Right hindlimb (tissue), 1 donor: ENCODE measurements around the gene UGT1A8.
"Not testable (repeated sequence)": the region's sequence is repeated elsewhere in the genome, so short reads cannot be mapped to it uniquely, and the experiment has no call there.

Source experiments
- DNase-seq: peaks from one replicate; pipeline ENCODE4 v3.0.0-alpha.2; 2018

Gene UGT1A8

DNA sequence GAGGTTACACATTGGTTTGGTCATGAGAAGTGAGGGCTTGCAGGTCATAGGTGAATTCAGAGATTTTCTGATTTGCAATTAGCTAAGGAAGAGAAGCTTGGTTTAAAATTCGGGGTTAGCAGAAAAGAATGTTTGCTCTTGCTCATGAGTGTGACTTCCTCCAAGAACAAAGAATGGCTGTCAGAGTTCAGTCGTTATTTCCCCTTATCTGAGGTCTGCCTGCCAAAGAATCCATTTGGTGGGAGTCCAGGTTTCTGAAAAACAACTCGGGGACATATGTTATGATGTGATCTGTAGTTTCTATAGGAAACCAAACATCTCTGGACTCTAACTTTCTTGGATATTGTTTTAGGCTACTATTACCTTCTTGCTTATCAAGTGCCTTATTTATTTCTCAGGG lies 72.1 kb downstream of the UGT1A8 start:
- no peak for DNase-seq

DNA sequence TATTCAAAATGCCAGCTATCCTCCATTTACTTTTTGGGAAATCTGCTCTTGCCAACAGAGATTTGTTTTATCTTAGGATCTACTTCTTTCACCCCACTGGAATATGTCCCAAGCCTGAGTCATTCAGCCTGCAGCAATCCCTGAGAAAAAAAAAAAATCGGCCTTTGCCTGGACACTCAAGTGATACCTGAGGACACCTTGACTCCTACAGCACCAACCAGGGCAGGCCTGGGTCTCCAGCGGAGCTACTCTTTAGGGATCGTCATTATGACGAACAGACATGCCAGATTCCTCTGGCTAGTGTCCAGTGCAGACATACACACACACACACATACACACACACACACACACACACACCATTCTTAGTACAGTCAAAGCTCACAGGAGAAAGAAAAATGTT lies 73.0 kb downstream of the UGT1A8 start:
- DNase-seq = no peak

DNA sequence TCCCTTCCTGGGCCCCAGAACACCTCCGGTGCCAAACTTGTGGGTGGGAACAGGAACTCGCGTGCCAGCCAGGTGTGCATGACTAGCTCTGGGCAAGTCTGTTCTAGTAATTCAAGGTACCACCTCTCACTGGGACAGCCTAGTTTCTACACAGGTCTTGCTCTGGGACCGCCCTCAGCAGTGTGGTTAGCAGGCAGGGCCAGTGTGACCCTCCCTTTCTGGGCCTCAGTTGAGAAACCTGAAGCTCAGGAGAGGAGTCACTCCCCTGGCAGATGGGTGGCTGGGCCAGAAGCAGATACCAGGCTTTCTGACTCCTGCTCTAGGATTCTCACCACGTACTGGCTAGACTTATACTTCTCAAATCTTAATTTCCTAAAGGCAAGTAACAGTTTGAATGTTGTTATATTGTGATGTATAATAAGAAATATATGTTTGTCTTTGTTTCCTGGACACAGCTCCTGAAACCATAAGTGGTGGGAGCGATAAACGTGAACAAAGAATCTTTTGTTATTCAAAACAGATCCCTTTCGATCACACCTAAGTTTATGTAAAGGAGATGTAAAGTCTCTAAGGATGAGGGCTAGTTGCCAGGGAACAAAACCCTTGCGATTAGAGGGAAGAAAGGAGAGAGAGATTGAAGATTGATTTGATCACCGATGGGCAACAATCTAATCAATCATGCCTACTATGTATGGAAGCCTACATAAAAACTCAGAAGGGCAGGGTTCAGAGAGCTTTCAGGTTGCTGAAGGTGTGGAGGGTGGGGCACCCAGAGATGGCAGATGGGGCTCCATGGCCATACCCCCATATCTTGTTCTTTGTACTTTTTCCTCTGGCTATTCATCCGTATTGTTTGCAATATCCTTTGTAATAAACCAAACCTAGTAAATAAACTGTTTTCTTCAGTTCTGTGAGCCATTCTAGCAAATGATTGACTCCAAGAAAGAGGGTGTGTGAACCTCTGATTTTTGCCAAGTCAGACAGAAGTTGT lies 74.3 kb downstream of the UGT1A8 start:
- DNase-seq = no peak

DNA sequence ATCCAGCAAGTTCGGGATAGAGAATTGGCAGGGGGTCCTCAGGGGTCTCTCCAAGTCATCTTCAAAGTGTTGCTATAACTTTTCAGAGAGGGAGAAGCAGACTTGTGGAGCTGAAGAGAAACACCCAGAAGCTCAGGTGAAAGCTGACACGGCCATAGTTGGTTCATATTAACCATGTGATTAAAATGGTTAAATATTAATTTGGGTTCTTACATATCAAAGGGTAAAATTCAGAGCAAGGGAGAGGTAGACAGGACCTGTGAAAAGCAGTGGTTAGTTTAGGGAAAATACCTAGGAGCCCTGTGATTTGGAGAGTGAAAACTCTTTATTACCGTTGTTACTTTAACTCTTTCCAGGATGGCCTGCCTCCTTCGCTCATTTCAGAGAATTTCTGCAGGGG lies 75.2 kb downstream of the UGT1A8 start, which contains the start of gene UGT1A6:
Gene UGT1A6, plus strand, starts transcription at position 243 of the 400 bp plus-strand sequence. Its CDS starts 115 bp downstream, at position 358.
- no peak for DNase-seq

DNA sequence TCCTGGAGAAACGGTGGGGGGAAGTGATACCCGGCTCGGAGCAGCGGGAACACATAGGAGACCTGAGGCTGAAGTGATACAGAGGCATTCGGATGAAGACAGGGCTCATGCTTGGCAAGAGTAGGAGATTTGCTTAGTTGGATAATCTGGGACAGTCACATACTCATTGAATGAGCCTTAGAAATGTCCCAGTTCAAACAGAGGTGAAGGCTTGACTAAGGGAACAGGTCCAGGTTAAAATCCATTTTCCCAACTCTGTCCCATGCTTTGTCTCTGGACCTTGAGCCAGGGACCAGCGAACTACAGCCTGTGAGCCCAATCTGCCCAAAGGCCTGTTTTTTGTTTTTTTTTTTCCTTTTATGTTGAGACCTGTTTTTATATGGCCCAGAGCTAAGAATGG lies 76.5 kb downstream of the UGT1A8 start:
- no peak for DNase-seq

DNA sequence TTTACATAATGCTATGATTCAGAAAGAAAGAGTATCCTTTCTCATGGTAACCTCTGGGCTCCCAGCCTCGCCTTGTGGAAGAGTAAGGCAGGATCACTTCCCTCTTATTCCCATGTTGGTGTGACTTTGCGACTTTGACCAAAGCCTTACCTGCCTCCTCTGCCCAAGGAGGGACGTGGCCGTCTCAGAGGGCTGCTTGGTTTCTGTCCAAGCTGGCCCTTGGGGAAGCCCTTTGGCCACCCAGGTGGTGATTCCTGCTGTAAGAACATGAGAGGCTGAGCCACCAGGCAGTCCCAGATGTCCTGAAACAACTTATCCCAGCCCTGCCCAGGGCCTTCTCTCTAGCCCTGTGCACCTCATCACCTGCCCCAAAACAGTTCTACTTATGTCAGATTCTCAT lies 81.3 kb downstream of the UGT1A8 start:
- no peak for DNase-seq

DNA sequence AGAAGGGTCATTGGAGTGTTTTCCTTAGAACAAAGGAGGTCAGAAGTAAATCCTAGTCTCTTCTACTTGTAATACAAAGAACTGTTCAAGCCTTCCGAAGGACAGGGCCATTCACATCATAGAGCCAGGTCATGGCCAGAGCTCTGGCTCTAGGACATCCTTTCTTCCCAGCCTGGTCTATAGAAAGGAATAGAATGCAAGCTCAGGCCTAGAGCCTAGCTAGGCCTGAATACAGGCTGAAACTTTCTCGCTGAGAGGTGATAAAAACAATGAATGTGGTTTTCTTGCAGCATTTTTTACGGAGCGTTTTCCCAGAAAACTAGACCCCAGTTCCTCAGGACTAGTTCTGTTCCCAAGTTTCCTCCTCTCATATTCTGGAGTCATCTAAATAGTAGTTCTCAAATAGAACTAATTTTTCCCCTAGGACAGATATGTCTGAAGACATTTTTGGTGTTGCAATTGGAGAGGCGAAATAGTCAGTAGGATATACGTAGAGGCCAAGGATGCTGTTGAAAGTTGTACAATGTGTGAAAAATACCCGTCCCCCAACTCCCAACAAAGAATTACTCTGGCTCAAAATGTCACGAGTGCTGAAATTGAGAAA lies 82.1 kb downstream of the UGT1A8 start:
- DNase-seq = no peak

DNA sequence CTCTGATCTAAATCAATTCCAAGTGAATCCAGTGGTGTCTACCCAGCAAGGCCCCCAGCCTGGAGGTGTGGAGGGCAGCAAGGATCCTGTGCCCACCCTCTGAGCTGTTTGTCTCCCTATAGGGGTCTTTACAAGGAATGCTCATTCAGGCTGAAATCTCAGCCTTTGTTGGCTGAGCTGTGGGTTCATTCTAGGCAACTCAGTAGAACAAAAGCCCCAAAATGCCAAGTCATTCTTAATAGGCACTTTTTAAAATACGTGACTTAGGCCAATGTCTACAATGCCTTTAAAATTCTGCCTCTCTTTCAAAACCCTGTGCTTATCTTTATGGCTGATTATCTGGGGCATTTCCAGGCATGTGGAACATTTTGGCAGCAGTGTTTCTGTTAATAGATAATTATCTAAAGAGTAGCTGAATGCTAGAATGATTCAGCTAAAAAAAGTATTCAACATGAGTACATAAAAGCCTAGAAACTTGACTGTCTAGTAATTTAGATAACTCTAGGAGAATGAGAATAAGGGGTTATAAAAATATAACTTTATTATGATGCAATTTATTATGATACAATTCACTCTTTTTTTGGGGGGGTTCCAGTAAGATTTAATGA lies 82.7 kb downstream of the UGT1A8 start:
- DNase-seq = no peak

DNA sequence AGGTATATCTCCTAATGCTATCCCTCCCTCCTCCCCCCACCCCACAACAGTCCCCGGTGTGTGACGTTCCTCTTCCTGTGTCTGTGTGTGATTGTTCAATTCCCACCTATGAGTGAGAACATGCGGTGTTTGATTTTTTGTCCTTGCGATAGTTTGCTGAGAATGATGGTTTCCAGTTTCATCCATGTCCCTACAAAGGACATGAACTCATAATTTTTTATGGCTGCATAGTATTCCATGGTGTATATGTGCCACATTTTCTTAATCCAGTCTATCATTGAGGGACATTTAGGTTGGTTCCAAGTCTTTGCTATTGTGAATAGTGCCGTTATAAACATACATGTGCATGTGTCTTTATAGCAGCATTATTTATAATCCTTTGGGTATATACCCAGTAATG lies 83.4 kb downstream of the UGT1A8 start:
- DNase-seq = not testable (repeated sequence)

DNA sequence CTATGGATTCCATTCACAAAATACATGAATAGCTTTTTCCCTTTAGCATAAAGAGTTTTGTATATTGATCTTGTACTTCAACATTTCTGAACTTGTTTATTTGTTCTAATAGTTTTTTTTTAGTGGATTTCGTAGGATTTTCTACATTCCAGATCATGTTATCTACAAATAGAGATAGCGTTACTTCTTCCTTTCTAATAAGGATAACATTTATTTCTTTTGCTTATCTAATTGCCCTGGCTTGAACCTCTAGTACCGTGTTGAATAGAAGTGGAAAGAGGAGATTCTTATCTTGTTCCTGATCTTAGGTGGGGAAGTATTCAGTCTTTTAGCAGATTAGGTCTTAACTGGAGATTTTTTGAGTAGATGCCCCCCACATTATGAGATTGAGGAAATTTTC lies 84.8 kb downstream of the UGT1A8 start:
- DNase-seq = no peak

DNA sequence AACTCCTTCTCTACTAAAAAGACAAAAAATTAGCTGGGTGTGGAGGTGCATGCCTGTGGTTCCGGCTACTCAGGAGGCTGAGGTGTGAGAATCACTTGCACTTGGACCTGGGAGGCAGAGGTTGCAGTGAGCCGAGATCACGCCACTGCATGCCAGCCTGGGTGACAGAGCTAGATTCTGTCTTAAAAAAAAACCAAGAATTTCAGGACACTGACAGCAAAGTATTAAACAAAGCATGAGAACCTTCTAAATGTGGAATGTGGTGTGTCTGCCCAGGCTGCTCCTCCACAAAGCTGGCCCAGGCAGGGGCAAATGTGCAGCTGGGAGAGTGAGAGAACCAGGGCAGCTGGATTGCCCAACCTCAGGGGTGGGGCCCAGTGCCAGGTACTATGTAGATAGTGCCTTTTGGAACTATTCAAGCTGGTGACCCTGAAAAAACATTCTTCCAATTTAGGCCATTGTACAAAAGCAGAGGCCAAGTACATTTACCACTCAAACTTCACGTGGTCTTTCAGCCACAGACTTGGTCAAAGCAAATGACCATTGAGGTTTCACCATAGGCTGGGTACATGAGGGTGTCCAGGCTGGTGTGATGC lies 88.6 kb downstream of the UGT1A8 start:
- no peak for DNase-seq

DNA sequence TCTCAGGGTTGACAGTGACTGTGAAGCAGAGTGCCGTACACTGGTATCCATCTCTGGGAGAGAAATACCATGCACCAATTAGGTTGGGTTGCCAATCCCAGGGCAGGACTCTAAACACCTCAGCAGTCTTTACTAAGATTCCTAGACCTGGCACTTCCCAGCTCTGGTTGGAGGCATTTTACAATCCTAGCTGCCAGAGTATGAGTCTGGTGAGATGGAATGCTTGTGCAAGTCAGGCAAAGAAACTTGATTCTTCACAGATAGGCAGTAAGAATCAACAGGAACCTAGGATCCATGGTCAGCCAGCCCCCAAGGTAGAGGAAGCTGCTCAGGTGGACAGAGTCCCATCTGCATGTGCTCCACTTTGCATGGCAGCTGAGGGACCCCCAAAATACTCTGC lies 89.3 kb downstream of the UGT1A8 start:
- no peak for DNase-seq

DNA sequence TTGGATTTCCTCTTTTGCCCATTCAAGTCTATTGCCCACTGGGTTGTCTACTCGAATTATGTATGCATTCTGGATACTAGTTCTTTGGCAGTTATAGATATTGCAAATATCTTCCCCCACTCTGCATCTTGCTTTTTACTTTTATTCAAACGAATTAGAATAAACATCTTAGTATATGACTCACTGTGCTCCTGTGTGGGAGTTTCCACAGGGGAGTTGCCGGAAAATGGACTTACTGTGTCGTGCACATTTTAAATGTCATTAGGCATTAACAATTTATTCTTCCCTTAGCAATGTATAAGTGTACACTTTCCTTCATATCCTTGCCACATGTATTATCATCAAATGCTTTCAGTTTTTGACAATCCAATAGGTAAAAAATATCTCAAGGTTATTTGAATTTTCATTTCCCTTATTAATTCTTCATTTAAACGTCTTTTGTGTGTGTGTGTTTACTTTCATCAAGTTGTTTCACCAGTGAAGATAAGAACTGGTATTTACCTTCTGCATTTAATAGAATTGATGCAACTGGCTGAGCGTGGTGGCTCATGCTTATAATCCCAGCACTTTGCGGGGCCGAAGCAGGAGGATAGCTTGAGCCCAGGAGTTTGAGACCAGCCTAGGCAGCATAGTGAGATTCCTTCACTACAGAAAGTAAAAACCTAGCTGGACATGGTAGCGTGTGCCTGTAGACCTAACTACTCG lies 90.7 kb downstream of the UGT1A8 start:
- DNase-seq = no peak

DNA sequence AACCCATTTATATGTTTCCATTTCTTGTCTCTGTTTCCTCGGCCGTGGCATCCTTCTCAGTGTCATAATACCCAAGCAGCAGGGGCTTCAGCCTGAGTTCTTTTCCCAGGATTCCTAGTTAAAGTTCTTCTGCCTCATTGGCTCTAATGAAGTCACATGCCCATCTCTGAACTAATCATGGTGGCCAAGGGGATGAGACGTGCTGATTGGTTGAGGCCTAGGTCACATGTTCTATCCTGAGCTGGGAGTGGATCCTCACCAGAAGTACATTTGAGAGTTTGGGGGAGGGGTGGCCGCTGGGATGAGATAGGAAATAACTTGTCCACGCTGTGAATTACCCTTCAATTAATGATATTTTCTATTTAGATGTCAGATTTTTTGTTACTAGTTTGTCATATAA lies 91.5 kb downstream of the UGT1A8 start:
- DNase-seq = no peak

DNA sequence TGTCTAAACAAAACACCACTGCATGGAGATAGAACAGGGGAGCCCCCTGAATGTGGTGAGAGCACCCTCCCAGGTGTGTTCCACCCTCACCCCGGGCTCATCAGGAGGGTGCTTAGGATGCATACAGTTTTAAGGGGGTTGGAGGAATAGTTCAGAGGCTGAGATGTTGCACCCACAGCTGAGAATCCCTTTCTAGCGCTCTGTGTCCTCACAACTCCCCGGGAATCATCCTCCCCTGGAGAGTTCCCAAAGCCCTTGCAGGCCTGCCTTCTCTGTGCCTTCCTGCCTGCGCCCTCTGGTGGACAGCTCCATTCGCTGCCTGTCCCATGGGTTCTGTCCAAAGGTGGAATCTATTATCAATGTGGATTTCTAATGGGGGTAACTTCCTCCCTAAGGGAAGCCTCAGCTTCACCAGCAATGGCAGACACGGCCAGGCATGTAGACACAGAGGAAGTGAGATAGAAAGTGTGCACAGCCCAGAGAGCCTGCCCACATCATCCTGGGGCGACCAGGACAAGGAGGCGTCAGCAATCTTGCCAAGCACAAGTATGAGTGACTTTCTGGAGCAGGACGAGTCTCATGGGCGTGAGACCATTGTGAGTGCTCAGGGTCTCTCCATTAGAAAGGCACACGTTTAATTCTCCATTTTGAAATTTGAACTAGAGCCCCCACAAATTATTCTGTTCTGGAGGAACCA lies 94.0 kb downstream of the UGT1A8 start:
- DNase-seq = peak; percentile 63

DNA sequence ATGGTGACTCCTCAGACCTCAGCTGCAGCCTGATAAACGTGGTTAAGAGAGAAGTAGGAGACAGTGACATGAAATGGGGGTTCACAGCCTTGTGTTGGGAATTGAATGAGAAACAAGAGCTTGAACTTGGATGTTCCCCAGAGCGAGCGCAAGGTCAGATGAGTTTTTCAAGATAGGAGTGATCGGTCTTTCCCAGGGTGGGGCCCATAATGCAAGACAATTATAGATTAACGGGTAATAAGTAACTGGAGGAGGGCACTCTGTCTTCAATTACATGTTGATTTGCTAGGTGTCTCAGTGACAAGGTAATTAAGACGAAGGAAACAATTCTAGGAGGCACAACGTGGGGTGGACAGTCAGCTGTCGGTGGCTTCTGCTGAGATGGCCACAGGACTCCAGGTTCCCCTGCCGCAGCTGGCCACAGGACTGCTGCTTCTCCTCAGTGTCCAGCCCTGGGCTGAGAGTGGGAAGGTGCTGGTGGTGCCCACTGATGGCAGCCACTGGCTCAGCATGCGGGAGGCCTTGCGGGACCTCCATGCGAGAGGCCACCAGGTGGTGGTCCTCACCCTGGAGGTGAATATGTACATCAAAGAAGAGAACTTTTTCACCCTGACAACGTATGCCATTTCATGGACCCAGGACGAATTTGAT lies 95.3 kb downstream of the UGT1A8 start, which contains the start of gene UGT1A5:
Gene UGT1A5, plus strand, starts transcription at position 297 of the 651 bp plus-strand sequence. Its CDS starts 85 bp downstream, at position 382.
- no peak for DNase-seq

DNA sequence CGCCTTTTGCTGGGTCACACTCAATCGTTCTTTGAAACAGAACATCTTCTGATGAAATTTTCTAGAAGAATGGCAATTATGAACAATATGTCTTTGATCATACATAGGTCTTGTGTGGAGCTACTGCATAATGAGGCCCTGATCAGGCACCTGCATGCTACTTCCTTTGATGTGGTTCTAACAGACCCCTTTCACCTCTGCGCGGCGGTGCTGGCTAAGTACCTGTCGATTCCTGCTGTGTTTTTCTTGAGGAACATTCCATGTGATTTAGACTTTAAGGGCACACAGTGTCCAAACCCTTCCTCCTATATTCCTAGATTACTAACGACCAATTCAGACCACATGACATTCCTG lies 95.8 kb downstream of the UGT1A8 start:
- DNase-seq = no peak

DNA sequence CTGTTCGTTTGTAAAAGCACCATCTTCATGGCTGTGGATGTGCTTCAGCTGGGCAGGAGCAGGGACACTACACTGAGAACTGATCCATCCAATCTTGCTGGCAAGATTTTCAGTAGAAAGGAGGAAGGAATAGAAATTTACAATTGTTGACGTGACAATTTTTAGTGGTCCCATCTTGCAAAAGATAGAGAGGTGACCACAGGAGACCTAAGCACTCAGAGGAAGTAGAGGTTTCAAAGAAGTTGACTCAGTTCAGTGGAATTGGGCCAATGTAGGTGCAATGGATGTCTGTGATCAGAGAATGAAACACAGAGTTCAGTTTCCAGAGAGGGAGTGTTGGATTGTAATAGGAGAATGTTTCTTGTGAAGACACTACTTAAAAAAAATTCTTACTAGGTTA lies 96.7 kb downstream of the UGT1A8 start:
- DNase-seq = no peak

DNA sequence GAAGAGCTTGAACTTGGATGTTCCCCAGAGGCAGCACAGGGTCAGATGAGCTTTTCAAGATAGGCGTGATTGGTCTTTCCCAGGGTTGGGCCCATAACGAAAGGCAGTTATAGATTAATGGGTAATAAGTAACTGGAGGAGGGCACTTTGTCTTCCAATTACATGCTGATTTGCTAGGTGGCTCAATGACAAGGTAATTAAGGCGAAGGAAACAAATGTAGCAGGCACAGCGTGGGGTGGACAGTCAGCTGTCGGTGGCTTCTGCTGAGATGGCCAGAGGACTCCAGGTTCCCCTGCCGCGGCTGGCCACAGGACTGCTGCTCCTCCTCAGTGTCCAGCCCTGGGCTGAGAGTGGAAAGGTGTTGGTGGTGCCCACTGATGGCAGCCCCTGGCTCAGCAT lies 101.1 kb downstream of the UGT1A8 start, which contains the start of gene UGT1A4:
Gene UGT1A4, plus strand, starts transcription at position 185 of the 400 bp plus-strand sequence. Its CDS starts 85 bp downstream, at position 270.
- DNase-seq = no peak

DNA sequence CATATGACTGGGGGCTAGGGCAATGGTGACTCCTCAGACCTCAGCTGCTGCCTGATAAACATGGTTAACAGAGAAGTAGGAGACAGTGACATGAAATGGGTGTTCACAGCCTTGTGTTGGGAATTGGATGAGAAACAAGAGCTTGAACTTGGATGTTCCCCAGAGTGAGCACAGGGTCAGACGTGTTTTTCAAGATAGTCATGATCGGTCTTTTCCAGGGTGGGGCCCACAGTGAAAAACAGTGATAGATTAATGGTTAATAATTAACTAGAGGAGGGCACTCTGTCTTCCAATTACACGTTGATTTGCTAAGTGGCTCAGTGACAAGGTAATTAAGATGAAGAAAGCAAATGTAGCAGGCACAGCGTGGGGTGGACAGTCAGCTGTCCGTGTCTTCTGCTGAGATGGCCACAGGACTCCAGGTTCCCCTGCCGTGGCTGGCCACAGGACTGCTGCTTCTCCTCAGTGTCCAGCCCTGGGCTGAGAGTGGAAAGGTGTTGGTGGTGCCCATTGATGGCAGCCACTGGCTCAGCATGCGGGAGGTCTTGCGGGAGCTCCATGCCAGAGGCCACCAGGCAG lies 111.4 kb downstream of the UGT1A8 start, which contains the start of gene UGT1A3:
Gene UGT1A3, plus strand, starts transcription at position 320 of the 579 bp plus-strand sequence. Its CDS starts 85 bp downstream, at position 405.
- no peak for DNase-seq
